Measurements from ENCODE around the gene BPI.

DNA sequence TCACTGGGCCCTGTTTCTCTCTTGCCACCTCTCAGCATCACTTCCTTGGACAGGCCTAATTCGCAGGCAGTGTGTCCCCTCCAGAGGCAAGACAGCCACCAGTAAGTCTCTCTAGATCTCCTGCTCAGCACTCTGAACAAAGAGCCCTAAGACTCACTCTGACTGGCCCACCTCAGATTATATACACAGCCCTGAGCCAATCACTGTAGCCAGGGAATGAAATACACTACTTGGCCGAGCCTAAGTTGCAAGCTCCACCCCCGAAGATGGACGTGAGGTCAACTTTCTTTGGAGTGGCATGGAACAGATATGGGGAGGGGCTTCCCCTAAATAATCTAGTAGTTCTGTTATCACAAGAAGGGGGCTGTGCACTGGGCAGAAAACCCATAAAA is 4.1 kb downstream of the BPI start:
- TF ChIP-seq POLR2A (IDR thresholded peaks at IDR 0.05; ENCODE audit: borderline replicate concordance, extremely low read depth, insufficient read depth, insufficient read length) (no peak), ZFX (IDR thresholded peaks at IDR 0.05) (no peak), SP1 (IDR thresholded peaks at IDR 0.05; ENCODE audit: low read depth) (no peak), POLR2AphosphoS5 (IDR thresholded peaks at IDR 0.05; ENCODE audit: low read depth, low read length) (no peak), JUND (IDR thresholded peaks at IDR 0.05) (no peak), EZH2 (IDR thresholded peaks at IDR 0.05) (no peak)
- TF ChIP-seq, protein P1, sequence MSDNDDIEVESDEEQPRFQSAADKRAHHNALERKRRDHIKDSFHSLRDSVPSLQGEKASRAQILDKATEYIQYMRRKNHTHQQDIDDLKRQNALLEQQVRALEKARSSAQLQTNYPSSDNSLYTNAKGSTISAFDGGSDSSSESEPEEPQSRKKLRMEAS (IDR thresholded peaks at IDR 0.05): no peak
- TF ChIP-seq, protein P2, sequence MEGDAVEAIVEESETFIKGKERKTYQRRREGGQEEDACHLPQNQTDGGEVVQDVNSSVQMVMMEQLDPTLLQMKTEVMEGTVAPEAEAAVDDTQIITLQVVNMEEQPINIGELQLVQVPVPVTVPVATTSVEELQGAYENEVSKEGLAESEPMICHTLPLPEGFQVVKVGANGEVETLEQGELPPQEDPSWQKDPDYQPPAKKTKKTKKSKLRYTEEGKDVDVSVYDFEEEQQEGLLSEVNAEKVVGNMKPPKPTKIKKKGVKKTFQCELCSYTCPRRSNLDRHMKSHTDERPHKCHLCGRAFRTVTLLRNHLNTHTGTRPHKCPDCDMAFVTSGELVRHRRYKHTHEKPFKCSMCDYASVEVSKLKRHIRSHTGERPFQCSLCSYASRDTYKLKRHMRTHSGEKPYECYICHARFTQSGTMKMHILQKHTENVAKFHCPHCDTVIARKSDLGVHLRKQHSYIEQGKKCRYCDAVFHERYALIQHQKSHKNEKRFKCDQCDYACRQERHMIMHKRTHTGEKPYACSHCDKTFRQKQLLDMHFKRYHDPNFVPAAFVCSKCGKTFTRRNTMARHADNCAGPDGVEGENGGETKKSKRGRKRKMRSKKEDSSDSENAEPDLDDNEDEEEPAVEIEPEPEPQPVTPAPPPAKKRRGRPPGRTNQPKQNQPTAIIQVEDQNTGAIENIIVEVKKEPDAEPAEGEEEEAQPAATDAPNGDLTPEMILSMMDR (IDR thresholded peaks at IDR 0.05 in 2 of 3, conservative IDR thresholded peaks at IDR 0.05 in 1 of 3; ENCODE audit: borderline replicate concordance in 1 of 3, insufficient read depth in 1 of 3, low read depth in 2 of 3, low read length in 2 of 3): no peak
